Psoas muscle (tissue), 8 donors: Measurements from ENCODE around the gene RPL18A. TPM values are rescaled to one million over a fixed set of nuclear protein-coding genes. Genes with fewer than 3 reads are reported as not detected.

Experiments used
- ATAC-seq, 4 donors: fragments of 200-7000 bp; cut with Tn5 transposase; one replicate each; pipeline ENCODE4 v1.9.1; 2020; ENCODE audit warnings: moderate library complexity in 3 of 4, mild to moderate bottlenecking in 2 of 4
- DNase-seq, 2 donors: peaks; one replicate each; pipeline ENCODE4 v3.0.0-alpha.2; 2020
- H3K27ac ChIP-seq: fragments of 200-600 bp; one replicate; pipeline ENCODE4 v1.8.0; 2022
- H3K27me3 ChIP-seq, 3 donors: fragments of 200-600 bp in 1 of 3; one replicate each; pipeline versions ENCODE4 v1.6.1 to v1.8.0; 2013 to 2022; ENCODE audit warnings: low read length in 2 of 3, mild to moderate bottlenecking in 2 of 3, moderate library complexity in 1 of 3; ENCODE audit not compliant: insufficient read depth in 3 of 3
- H3K36me3 ChIP-seq, 2 donors: fragments of 200-600 bp in 1 of 2; one replicate each; pipeline versions ENCODE4 v1.6.1 to v1.8.0; 2013 to 2022; ENCODE audit warnings: low read depth in 1 of 2, mild to moderate bottlenecking in 1 of 2, moderate library complexity in 1 of 2; ENCODE audit not compliant: insufficient read depth in 1 of 2
- H3K4me1 ChIP-seq: fragments of 200-600 bp; one replicate; pipeline ENCODE4 v1.8.0; 2022
- H3K4me3 ChIP-seq: fragments of 200-600 bp; one replicate; pipeline ENCODE4 v1.8.0; 2022; ENCODE audit warnings: mild to moderate bottlenecking
- H3K9me3 ChIP-seq: fragments of 200-600 bp; one replicate; pipeline ENCODE4 v1.8.0; 2022
- WGBS, 3 donors: extraction: QIAGEN DNeasy Blood & Tissue Kit; methylation state at CpG; one replicate each; pipeline versions ENCODE4 v1.1.6 to v1.1.7; 2013; 5-methylcytosine and 5-hydroxymethylcytosine counted together
- intact Hi-C, 2 donors: fragments of 100-400 bp; cut with DNase I; formaldehyde crosslinking; loops; one replicate each; pipeline versions ENCODE4 v1.11.0 to v1.14.2; 2022
- polyA plus RNA-seq, 3 donors: library from polyadenylated mRNA; stranded (reverse); fragments of 200-250 nt; gene quantifications; one replicate each; pipeline ENCODE4 v1.2.3, GENCODE V29; 2013
- total RNA-seq, 4 donors: library from RNA; stranded (reverse); fragmentation: NEBNext Ultra II Directional in 2 of 4; extraction: Animal tissue kit (Norgen Biotek cat#: 25700) in 2 of 4; gene quantifications; one replicate each; pipeline versions ENCODE4 v1.2.1 to v1.2.4, GENCODE V29; 2021 to 2023
- TF ChIP-seq, protein P1 (sequence below): fragments of 200-600 bp; IDR thresholded peaks from one replicate; pipeline ENCODE4 v1.8.0; 2022; ENCODE audit warnings: antibody characterized with exemption
- donor health status: healthy with polysubstance abuse.
- donor health status: DM: no; HTN: no; CAD: no; lungs with moderate emphysema.
- donor health status: Bipolar disorder and iron deficiency.
- donor health status: healthy.
- donor health status: DM: yes; HTN: yes; CAD: no.
- donor health status: DM: no; HTN: no; CAD: no.
- donor health status: DM: no; HTN: no; CAD: no.
- donor health status: DM: yes; HTN: yes; CAD: no.

RPL18A gene
- total and polyA plus RNA-seq, 7 donors, result 1,164 to 3,046 (median 1,735) TPM

DNA sequence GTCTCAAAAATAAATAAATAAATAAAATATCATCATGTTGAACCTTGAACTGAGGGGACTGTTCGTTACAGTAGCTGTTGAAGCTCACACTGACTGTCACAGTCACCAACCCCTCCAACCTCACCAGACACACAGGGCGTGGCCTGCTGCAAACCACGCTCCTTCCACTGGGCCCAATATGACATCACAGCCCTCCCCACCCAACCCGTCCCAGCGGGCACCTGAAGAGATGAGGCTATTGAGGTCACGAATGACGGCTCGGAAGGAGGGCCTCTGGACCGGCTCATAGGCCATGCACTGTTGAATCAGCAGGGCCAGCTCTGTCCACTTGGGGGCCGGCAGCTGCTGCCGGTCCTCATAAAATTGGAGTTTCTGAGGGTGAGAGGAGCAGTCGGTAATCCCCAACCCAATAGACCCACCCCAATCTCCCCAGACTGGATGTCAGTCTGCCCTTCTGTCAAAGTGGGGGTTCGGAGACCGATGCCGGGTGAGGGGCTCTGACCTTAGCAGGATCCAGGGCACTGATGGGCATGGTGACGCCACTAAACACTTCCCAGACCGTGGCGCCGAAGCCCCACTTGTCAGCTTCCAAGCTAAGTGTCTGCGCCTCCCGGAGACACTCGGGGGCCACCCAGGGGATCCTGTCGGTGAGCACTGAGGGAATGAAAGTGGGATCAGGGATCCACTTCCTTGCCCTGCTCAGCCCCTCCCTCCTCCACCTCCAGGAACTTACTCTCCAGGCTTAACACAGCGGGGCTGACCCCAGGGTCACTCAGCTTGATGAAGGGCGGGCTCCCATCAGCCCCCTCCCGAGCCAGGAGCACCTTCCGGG, 25.1 kb upstream of the RPL18A start:
- ATAC-seq (no peak), DNase-seq (no peak)
- TF ChIP-seq, protein P1, sequence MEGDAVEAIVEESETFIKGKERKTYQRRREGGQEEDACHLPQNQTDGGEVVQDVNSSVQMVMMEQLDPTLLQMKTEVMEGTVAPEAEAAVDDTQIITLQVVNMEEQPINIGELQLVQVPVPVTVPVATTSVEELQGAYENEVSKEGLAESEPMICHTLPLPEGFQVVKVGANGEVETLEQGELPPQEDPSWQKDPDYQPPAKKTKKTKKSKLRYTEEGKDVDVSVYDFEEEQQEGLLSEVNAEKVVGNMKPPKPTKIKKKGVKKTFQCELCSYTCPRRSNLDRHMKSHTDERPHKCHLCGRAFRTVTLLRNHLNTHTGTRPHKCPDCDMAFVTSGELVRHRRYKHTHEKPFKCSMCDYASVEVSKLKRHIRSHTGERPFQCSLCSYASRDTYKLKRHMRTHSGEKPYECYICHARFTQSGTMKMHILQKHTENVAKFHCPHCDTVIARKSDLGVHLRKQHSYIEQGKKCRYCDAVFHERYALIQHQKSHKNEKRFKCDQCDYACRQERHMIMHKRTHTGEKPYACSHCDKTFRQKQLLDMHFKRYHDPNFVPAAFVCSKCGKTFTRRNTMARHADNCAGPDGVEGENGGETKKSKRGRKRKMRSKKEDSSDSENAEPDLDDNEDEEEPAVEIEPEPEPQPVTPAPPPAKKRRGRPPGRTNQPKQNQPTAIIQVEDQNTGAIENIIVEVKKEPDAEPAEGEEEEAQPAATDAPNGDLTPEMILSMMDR, result no peak
- H3K9me3 ChIP-seq, result no peaks in the 10 kb centered on the region
- no peak overlapping the region for H3K27ac ChIP-seq
- H3K4me1 ChIP-seq, result no peaks in the 10 kb centered on the region
- H3K27me3 ChIP-seq, result peaks cover 0 to 56% (median 11%) of the 10 kb centered on the region in 3 donors
- WGBS, 3 donors, result 66 to 69% (median 68%) methylated on average over 27 of the region's 27 CpGs
- intact Hi-C loops, result no loop called here
- H3K4me3 ChIP-seq, result no peak overlapping the region
- H3K36me3 ChIP-seq, result no peaks in the 10 kb centered on the region

DNA sequence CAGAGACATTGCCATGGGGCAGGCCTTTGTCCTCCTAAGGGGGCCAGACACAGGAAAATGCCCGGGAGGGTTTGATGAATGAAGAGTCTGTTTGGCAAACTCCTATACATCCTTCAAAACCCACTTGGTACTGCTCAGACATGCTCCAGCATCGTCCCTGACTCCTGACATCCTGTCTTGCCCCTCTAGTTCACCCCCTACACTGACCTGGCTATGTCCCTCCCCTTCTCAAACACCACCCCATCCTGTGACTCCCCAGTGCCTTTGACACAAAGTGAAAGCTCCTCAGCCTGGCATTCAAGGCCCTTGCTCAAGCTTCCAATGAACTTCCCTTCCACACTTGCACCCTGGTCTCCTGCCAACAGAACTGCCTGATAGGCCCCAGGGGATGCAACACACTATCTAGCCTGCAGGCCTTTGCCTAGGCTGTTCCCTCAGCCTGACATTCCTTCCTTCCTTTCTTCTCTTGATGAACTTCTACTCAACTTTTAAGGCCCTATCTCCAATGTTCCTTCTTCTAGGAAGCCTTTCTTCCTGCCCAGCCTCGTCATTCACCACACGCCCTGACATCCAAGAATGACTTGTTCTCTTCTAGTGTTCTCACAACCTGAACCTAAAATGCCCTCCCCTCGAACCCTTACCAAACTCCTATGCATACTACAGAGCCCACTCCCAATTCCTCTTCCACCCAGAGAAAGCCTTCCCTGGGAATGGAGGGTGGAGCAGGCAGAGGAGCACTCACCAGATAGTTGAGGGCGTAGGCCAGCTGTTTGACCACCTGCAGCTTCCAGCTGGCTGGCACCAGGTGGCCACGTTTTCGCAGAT, 24.3 kb upstream of the RPL18A start:
- Histone ChIP-seq H3K27me3 (peaks cover 0 to 56% (median 12%) of the 10 kb centered on the region in 3 donors), H3K4me1 (no peaks in the 10 kb centered on the region), H3K36me3 (no peaks in the 10 kb centered on the region), H3K27ac (no peak overlapping the region), H3K4me3 (no peak overlapping the region), H3K9me3 (no peaks in the 10 kb centered on the region)
- TF ChIP-seq, protein P1, result no peak
- ATAC-seq (no peak), DNase-seq (no peak)
- WGBS, 3 donors, result 67 to 70% (median 68%) methylated on average over 8 of the region's 8 CpGs
- intact Hi-C loops, result no loop called here

DNA sequence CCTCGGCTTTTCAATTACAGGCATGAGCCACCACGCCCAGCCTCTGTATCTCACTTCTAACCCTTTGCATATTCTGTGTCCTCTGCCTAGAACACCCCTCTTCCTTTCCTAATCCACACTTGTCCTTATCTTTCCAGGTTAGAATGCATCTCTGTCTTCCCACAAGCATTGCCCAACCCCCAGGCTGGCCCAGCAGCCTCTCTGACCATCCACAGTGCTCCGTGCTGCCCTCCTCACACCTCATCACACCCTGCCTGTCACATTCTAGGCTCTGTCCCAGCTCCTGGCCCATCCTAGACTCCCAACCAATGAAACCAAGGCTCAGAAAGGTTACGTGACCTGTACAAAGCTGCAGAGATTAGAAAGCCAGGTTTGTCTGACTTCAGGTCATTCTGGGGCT, 23.2 kb upstream of the RPL18A start:
- Histone ChIP-seq H3K9me3 (no peaks in the 10 kb centered on the region), H3K36me3 (no peaks in the 10 kb centered on the region), H3K27me3 (peaks cover 0 to 59% (median 14%) of the 10 kb centered on the region in 3 donors), H3K4me1 (no peaks in the 10 kb centered on the region), H3K4me3 (no peak overlapping the region), H3K27ac (no peak overlapping the region)
- no peak for DNase-seq
- TF ChIP-seq, protein P1, result no peak
- 64 to 71% (median 65%) methylated on average over 4 of the region's 4 CpGs for WGBS, 3 donors
- no peak for ATAC-seq
- intact Hi-C loops, result no loop called here

DNA sequence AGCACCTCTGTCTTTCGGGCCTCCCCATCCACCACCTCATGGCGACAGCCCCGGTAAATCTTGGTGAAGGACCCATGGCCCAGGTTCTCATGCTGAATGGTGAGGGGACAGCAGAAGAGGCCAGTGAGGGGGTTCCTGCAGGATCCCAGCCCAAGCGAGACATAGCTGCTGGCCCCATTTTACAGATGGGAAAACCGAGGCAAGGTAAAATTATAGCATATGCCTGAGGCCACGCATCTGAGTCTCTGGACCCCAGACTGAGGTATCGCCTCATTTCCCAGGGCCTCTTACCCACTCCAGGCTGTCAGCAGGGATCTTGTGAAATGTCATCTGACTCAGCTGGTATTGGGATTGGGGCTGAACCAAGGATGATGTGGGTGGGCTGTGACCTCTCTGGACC, 21.7 kb upstream of the RPL18A start:
- WGBS, 3 donors, result 94 to 96% (median 94%) methylated on average over 7 of the region's 7 CpGs
- no peak overlapping the region for H3K4me3 ChIP-seq
- H3K36me3 ChIP-seq, result no peaks in the 10 kb centered on the region
- TF ChIP-seq, protein P1, result no peak
- DNase-seq, result no peak
- no peak overlapping the region for H3K27ac ChIP-seq
- H3K4me1 ChIP-seq, result no peaks in the 10 kb centered on the region
- H3K27me3 ChIP-seq, result peaks cover 0 to 54% (median 14%) of the 10 kb centered on the region in 3 donors
- no peak for ATAC-seq
- H3K9me3 ChIP-seq, result no peaks in the 10 kb centered on the region
- intact Hi-C loops, result no loop called here
